Muscle of leg (tissue), 11 donors: ENCODE data around the gene CECR2. TPM values are rescaled to one million over a fixed set of nuclear protein-coding genes. Genes with fewer than 3 reads are reported as not detected.

ENCODE experiments used
- DNase-seq: peaks from one replicate; pipeline ENCODE4 v3.0.0; 2013
- H3K27ac ChIP-seq: one replicate; pipeline ENCODE4 v1.5.1; 2013; ENCODE audit warnings: mild to moderate bottlenecking, low read length, control low read depth
- H3K27me3 ChIP-seq: one replicate; pipeline ENCODE4 v1.6.1; 2013; ENCODE audit warnings: low read length; ENCODE audit not compliant: control insufficient read depth, insufficient read depth
- H3K36me3 ChIP-seq: one replicate; pipeline ENCODE4 v1.6.1; 2013; ENCODE audit warnings: low read length; ENCODE audit not compliant: control insufficient read depth, insufficient read depth
- H3K4me1 ChIP-seq: one replicate; pipeline ENCODE4 v1.6.1; 2013; ENCODE audit warnings: low read length; ENCODE audit not compliant: control insufficient read depth, insufficient read depth
- H3K4me3 ChIP-seq: one replicate; pipeline ENCODE4 v1.5.1; 2013; ENCODE audit warnings: low read length, control low read depth
- H3K9me3 ChIP-seq: replicated peaks from 2 replicates; pipeline ENCODE4 v1.6.1; 2013; ENCODE audit warnings: low read depth, low read length; ENCODE audit not compliant: control insufficient read depth
- WGBS: methylation state at CpG from one replicate; pipeline ENCODE4 v1.1.5; 2013; ENCODE audit warnings: missing lambda C conversion rate; ENCODE audit not compliant: insufficient coverage; 5-methylcytosine and 5-hydroxymethylcytosine counted together
- polyA plus RNA-seq, 8 donors: library from polyadenylated mRNA; unstranded; fragments of 120-200 nt; gene quantifications; one replicate each; pipeline versions ENCODE4 v1.2.1 to v1.2.3, GENCODE V29; 2013; ENCODE audit warnings: inconsistent platforms in 1 of 8, low replicate concordance in 1 of 8; ENCODE audit not compliant: insufficient read length in 8 of 8, insufficient read depth in 1 of 8
- total RNA-seq: library from RNA; stranded (reverse); fragments of 120-200 nt; gene quantifications from one replicate; pipeline ENCODE4 v1.2.4, GENCODE V29; 2013

CECR2 gene
- total and polyA plus RNA-seq, 9 donors: 10.3 to 26.8 (median 15.8) TPM

- Histone ChIP-seq H3K27me3 (no peaks in the 10 kb centered on the region), H3K27ac (no peak overlapping the region), H3K4me3 (no peak overlapping the region), H3K9me3 (no peaks in the 10 kb centered on the region), H3K36me3 (peaks cover 17% of the 10 kb centered on the region), H3K4me1 (no peaks in the 10 kb centered on the region)
- WGBS: 83% methylated on average over 11 of the region's 14 CpGs
- no peak for DNase-seq
Measured at GRCh38 chr22:17587629-17588028, 218.4 kb downstream of the CECR2 start.

DNA sequence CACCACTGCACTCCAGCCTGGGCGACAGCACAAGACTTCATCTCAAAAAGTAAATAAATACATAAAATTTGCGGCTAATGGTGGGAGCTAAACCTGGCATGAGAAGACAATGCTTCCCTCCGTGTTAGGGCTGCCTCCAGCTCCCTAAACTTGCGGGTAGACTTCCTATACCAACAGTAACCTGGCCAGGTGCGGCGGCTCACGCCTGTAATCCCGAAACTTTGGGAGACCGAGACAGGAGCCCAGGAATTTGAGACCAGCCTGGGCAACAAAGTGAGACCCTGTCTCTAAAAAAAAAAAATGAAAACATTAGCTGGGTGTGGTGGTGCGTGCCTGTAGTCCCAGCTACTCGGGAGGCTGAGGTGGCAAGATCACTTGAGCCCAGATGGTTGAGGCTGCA is 219.3 kb downstream of the CECR2 start:
- Histone ChIP-seq H3K27me3 (no peaks in the 10 kb centered on the region), H3K36me3 (peaks cover 23% of the 10 kb centered on the region), H3K4me1 (no peaks in the 10 kb centered on the region), H3K4me3 (no peak overlapping the region), H3K27ac (no peak overlapping the region), H3K9me3 (no peaks in the 10 kb centered on the region)
- 98% methylated on average over 7 of the region's 11 CpGs for WGBS
- no peak for DNase-seq

- H3K27me3 ChIP-seq: no peaks in the 10 kb centered on the region
- H3K27ac ChIP-seq: no peak overlapping the region
- no peak overlapping the region for H3K4me3 ChIP-seq
- H3K36me3 ChIP-seq: peaks cover 34% of the 10 kb centered on the region
- no peak for DNase-seq
- 90% methylated on average over 7 of the region's 10 CpGs for WGBS
- H3K9me3 ChIP-seq: no peaks in the 10 kb centered on the region
- no peaks in the 10 kb centered on the region for H3K4me1 ChIP-seq
Measured at GRCh38 chr22:17589810-17590375, 220.6 kb downstream of the CECR2 start.

- H3K27me3 ChIP-seq: no peaks in the 10 kb centered on the region
Measured at GRCh38 chr22:17590586-17590985, 221.3 kb downstream of the CECR2 start.

DNA sequence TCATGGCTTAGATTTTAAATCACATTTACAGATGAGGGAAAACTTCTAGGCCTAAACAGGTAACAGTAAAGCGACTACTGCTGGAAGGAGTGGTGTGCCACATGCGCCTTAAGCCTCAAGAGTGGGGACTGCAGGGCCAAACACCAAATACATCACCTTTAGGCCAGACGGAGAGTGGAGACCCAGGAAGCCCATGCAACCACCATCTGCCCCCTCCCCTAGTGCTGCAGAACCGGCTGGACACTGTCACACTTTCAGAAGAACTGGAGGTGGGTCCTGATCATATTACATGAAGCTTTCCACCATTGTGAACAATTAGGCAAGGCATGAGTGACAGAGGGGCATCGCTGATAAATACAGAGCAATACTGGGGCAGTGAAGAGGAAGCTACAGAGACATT is 222.9 kb downstream of the CECR2 start:
- WGBS: 50% methylated on average over 2 of the region's 5 CpGs
- Histone ChIP-seq H3K27ac (no peak overlapping the region), H3K9me3 (no peaks in the 10 kb centered on the region), H3K36me3 (peaks cover 53% of the 10 kb centered on the region), H3K4me1 (no peaks in the 10 kb centered on the region), H3K4me3 (no peak overlapping the region), H3K27me3 (no peaks in the 10 kb centered on the region)
- no peak for DNase-seq

More at GRCh38 chr22:17590586-17590985, 221.3 kb downstream of the CECR2 start:
- WGBS: 86% methylated on average over 2 of the region's 5 CpGs
- no peak overlapping the region for H3K4me3 ChIP-seq
- no peak overlapping the region for H3K27ac ChIP-seq
- H3K36me3 ChIP-seq: peaks cover 41% of the 10 kb centered on the region
- no peak for DNase-seq
- H3K9me3 ChIP-seq: no peaks in the 10 kb centered on the region
- no peaks in the 10 kb centered on the region for H3K4me1 ChIP-seq

DNA sequence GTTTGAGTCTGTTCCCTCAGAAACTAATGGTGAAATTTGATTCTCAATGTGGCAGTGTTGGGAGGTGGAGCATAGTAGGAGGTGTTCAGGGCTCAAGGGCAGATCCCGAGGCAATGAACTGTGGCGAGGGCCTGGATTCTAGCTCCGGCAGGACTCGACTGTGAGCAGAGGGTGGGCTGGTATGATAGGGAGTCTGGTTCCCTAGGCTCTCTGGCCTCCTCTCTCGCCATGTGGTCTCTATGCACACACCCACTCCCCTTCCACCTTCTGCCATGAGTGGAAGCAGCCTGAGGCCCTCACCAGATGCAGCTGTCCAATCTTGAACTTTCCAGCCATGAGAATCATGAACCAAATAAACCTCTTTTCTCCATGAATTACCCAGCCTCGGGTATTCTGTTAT is 227.0 kb downstream of the CECR2 start:
- 100% methylated on average over 1 of the region's 6 CpGs for WGBS
- Histone ChIP-seq H3K9me3 (no peaks in the 10 kb centered on the region), H3K36me3 (peaks cover 71% of the 10 kb centered on the region), H3K4me1 (no peaks in the 10 kb centered on the region), H3K27me3 (no peaks in the 10 kb centered on the region), H3K27ac (no peak overlapping the region), H3K4me3 (no peak overlapping the region)
- no peak for DNase-seq

DNA sequence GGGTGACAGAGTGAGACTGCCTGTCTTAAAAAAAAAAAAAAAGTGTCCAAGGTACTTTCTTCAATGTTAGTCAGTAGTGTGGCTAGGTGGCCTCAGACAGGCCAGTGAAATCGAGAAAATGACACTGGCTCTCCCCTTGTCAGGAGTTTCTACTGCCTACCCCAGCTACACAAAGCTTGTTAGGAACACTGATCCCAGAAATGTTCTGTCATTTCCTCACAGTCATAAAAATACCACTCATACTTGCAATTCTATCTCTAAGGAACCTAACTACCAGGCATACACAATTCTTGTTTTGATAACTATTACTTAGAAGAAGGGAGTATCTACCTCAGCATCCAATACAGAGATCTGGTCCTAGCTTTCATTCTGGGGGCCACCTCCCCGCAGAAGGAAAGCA is 228.0 kb downstream of the CECR2 start:
- H3K27ac ChIP-seq: no peak overlapping the region
- no peak overlapping the region for H3K4me3 ChIP-seq
- H3K9me3 ChIP-seq: no peaks in the 10 kb centered on the region
- H3K4me1 ChIP-seq: no peaks in the 10 kb centered on the region
- peaks cover 67% of the 10 kb centered on the region for H3K36me3 ChIP-seq
- DNase-seq: no peak
- no peaks in the 10 kb centered on the region for H3K27me3 ChIP-seq
- 92% methylated on average over 2 of the region's 2 CpGs for WGBS

- H3K27ac ChIP-seq: no peak overlapping the region
- H3K27me3 ChIP-seq: no peaks in the 10 kb centered on the region
- H3K4me1 ChIP-seq: no peaks in the 10 kb centered on the region
- peaks cover 62% of the 10 kb centered on the region for H3K36me3 ChIP-seq
- no peak overlapping the region for H3K4me3 ChIP-seq
- WGBS: 94% methylated on average over 3 of the region's 4 CpGs
- no peak for DNase-seq
- no peaks in the 10 kb centered on the region for H3K9me3 ChIP-seq
Measured at GRCh38 chr22:17598318-17598717, 229.1 kb downstream of the CECR2 start.

GRCh38 chr22:17601031-17601430 is 231.8 kb downstream of the CECR2 start:
- no peak overlapping the region for H3K27ac ChIP-seq
- H3K36me3 ChIP-seq: peaks cover 49% of the 10 kb centered on the region
- H3K4me3 ChIP-seq: no peak overlapping the region
- H3K4me1 ChIP-seq: no peaks in the 10 kb centered on the region
- H3K9me3 ChIP-seq: no peaks in the 10 kb centered on the region
- 54% methylated on average over 2 of the region's 3 CpGs for WGBS
- no peaks in the 10 kb centered on the region for H3K27me3 ChIP-seq
- DNase-seq: no peak

- Histone ChIP-seq H3K4me3 (no peak overlapping the region), H3K27ac (no peak overlapping the region), H3K27me3 (no peaks in the 10 kb centered on the region), H3K4me1 (peaks cover 3% of the 10 kb centered on the region), H3K36me3 (peaks cover 33% of the 10 kb centered on the region), H3K9me3 (no peaks in the 10 kb centered on the region)
- no CpG with 5 or more reads among the region's 4 CpGs for WGBS
- DNase-seq: no peak
Measured at GRCh38 chr22:17603668-17604067, 234.4 kb downstream of the CECR2 start.

GRCh38 chr22:17606496-17606895 is 237.2 kb downstream of the CECR2 start:
- Histone ChIP-seq H3K9me3 (no peaks in the 10 kb centered on the region), H3K4me3 (no peak overlapping the region), H3K4me1 (peaks cover 3% of the 10 kb centered on the region), H3K36me3 (peaks cover 29% of the 10 kb centered on the region), H3K27ac (no peak overlapping the region), H3K27me3 (no peaks in the 10 kb centered on the region)
- WGBS: 46% methylated on average over 5 of the region's 5 CpGs
- DNase-seq: peak; percentile 51
